ENCODE results near the gene RSF1.

The RSF1 gene

GRCh38 chr11:77789061-77789730 is 31.3 kb downstream of the RSF1 start:
- Mint-ChIP-seq H3K36me3 (ENCODE audit: low read depth) (peaks cover 30% of the 10 kb centered on the region), H3K27me3 (ENCODE audit: low read depth) (no peaks in the 10 kb centered on the region), H3K4me3 (no peak overlapping the region), H3K4me1 (ENCODE audit: low read depth) (peaks cover 23% of the 10 kb centered on the region), H3K9me3 (peaks cover 19% of the 10 kb centered on the region), H3K27ac (no peak overlapping the region)

- Mint-ChIP-seq H3K4me3 (no peak overlapping the region), H3K27me3 (ENCODE audit: low read depth) (no peaks in the 10 kb centered on the region), H3K36me3 (ENCODE audit: low read depth) (peaks cover 6% of the 10 kb centered on the region), H3K4me1 (ENCODE audit: low read depth) (peaks cover 17% of the 10 kb centered on the region), H3K27ac (no peak overlapping the region), H3K9me3 (no peaks in the 10 kb centered on the region)
Measured at GRCh38 chr11:77784572-77784971, 36.0 kb downstream of the RSF1 start.

GRCh38 chr11:77783025-77783424 is 37.5 kb downstream of the RSF1 start:
- Mint-ChIP-seq H3K36me3 (ENCODE audit: low read depth) (peaks cover 4% of the 10 kb centered on the region), H3K27me3 (ENCODE audit: low read depth) (no peaks in the 10 kb centered on the region), H3K27ac (no peak overlapping the region), H3K4me3 (no peak overlapping the region), H3K9me3 (no peaks in the 10 kb centered on the region), H3K4me1 (ENCODE audit: low read depth) (peaks cover 6% of the 10 kb centered on the region)

- no peak overlapping the region for H3K27ac Mint-ChIP-seq
- H3K36me3 Mint-ChIP-seq (ENCODE audit: low read depth), result peaks cover 1% of the 10 kb centered on the region
- H3K9me3 Mint-ChIP-seq, result no peaks in the 10 kb centered on the region
- no peak overlapping the region for H3K4me3 Mint-ChIP-seq
- H3K4me1 Mint-ChIP-seq (ENCODE audit: low read depth), result peaks cover 1% of the 10 kb centered on the region
- H3K27me3 Mint-ChIP-seq (ENCODE audit: low read depth), result no peaks in the 10 kb centered on the region
Measured at GRCh38 chr11:77779935-77780334, 40.6 kb downstream of the RSF1 start.

GRCh38 chr11:77778549-77778948 is 42.0 kb downstream of the RSF1 start:
- no peak overlapping the region for H3K4me3 Mint-ChIP-seq
- H3K4me1 Mint-ChIP-seq (ENCODE audit: low read depth), result peaks cover 1% of the 10 kb centered on the region
- H3K9me3 Mint-ChIP-seq, result no peaks in the 10 kb centered on the region
- peaks cover 5% of the 10 kb centered on the region for H3K36me3 Mint-ChIP-seq (ENCODE audit: low read depth)
- H3K27ac Mint-ChIP-seq, result no peak overlapping the region
- no peaks in the 10 kb centered on the region for H3K27me3 Mint-ChIP-seq (ENCODE audit: low read depth)

GRCh38 chr11:77778118-77778517 is 42.4 kb downstream of the RSF1 start:
- peaks cover 5% of the 10 kb centered on the region for H3K36me3 Mint-ChIP-seq (ENCODE audit: low read depth)
- H3K27me3 Mint-ChIP-seq (ENCODE audit: low read depth), result no peaks in the 10 kb centered on the region
- peaks cover 1% of the 10 kb centered on the region for H3K4me1 Mint-ChIP-seq (ENCODE audit: low read depth)
- no peaks in the 10 kb centered on the region for H3K9me3 Mint-ChIP-seq
- H3K27ac Mint-ChIP-seq, result no peak overlapping the region
- no peak overlapping the region for H3K4me3 Mint-ChIP-seq

- peaks cover 5% of the 10 kb centered on the region for H3K36me3 Mint-ChIP-seq (ENCODE audit: low read depth)
- H3K27ac Mint-ChIP-seq, result no peak overlapping the region
- H3K4me3 Mint-ChIP-seq, result no peak overlapping the region
- no peaks in the 10 kb centered on the region for H3K9me3 Mint-ChIP-seq
- no peaks in the 10 kb centered on the region for H3K27me3 Mint-ChIP-seq (ENCODE audit: low read depth)
- H3K4me1 Mint-ChIP-seq (ENCODE audit: low read depth), result peaks cover 4% of the 10 kb centered on the region
Measured at GRCh38 chr11:77776455-77776854, 44.1 kb downstream of the RSF1 start.

GRCh38 chr11:77775936-77776335 is 44.6 kb downstream of the RSF1 start:
- Mint-ChIP-seq H3K27me3 (ENCODE audit: low read depth) (no peaks in the 10 kb centered on the region), H3K4me1 (ENCODE audit: low read depth) (peaks cover 9% of the 10 kb centered on the region), H3K4me3 (no peak overlapping the region), H3K27ac (no peak overlapping the region), H3K9me3 (no peaks in the 10 kb centered on the region), H3K36me3 (ENCODE audit: low read depth) (peaks cover 5% of the 10 kb centered on the region)

- H3K4me3 Mint-ChIP-seq, result no peak overlapping the region
- no peaks in the 10 kb centered on the region for H3K9me3 Mint-ChIP-seq
- H3K27me3 Mint-ChIP-seq (ENCODE audit: low read depth), result no peaks in the 10 kb centered on the region
- H3K27ac Mint-ChIP-seq, result no peak overlapping the region
- H3K4me1 Mint-ChIP-seq (ENCODE audit: low read depth), result peaks cover 10% of the 10 kb centered on the region
- peaks cover 4% of the 10 kb centered on the region for H3K36me3 Mint-ChIP-seq (ENCODE audit: low read depth)
Measured at GRCh38 chr11:77771135-77771534, 49.4 kb downstream of the RSF1 start.

GRCh38 chr11:77770629-77771028 is 49.9 kb downstream of the RSF1 start:
- peaks cover 10% of the 10 kb centered on the region for H3K4me1 Mint-ChIP-seq (ENCODE audit: low read depth)
- H3K27me3 Mint-ChIP-seq (ENCODE audit: low read depth), result no peaks in the 10 kb centered on the region
- no peak overlapping the region for H3K4me3 Mint-ChIP-seq
- peaks cover 4% of the 10 kb centered on the region for H3K36me3 Mint-ChIP-seq (ENCODE audit: low read depth)
- H3K27ac Mint-ChIP-seq, result no peak overlapping the region
- H3K9me3 Mint-ChIP-seq, result no peaks in the 10 kb centered on the region

- peaks cover 11% of the 10 kb centered on the region for H3K36me3 Mint-ChIP-seq (ENCODE audit: low read depth)
- peaks cover 5% of the 10 kb centered on the region for H3K4me1 Mint-ChIP-seq (ENCODE audit: low read depth)
- H3K27me3 Mint-ChIP-seq (ENCODE audit: low read depth), result no peaks in the 10 kb centered on the region
- no peak overlapping the region for H3K4me3 Mint-ChIP-seq
- no peaks in the 10 kb centered on the region for H3K9me3 Mint-ChIP-seq
- H3K27ac Mint-ChIP-seq, result no peak overlapping the region
Measured at GRCh38 chr11:77762426-77762825, 58.1 kb downstream of the RSF1 start.

- Mint-ChIP-seq H3K36me3 (ENCODE audit: low read depth) (peaks cover 11% of the 10 kb centered on the region), H3K9me3 (no peaks in the 10 kb centered on the region), H3K27me3 (ENCODE audit: low read depth) (no peaks in the 10 kb centered on the region), H3K4me3 (no peak overlapping the region), H3K27ac (no peak overlapping the region), H3K4me1 (ENCODE audit: low read depth) (peaks cover 5% of the 10 kb centered on the region)
Measured at GRCh38 chr11:77761491-77761890, 59.0 kb downstream of the RSF1 start.

- Mint-ChIP-seq H3K36me3 (ENCODE audit: low read depth) (peaks cover 11% of the 10 kb centered on the region), H3K27me3 (ENCODE audit: low read depth) (no peaks in the 10 kb centered on the region), H3K4me1 (ENCODE audit: low read depth) (peaks cover 2% of the 10 kb centered on the region), H3K9me3 (no peaks in the 10 kb centered on the region), H3K4me3 (no peak overlapping the region), H3K27ac (no peak overlapping the region)
Measured at GRCh38 chr11:77758331-77758730, 62.2 kb downstream of the RSF1 start.

GRCh38 chr11:77753230-77753629 is 67.3 kb downstream of the RSF1 start:
- peaks cover 9% of the 10 kb centered on the region for H3K36me3 Mint-ChIP-seq (ENCODE audit: low read depth)
- H3K4me3 Mint-ChIP-seq, result no peak overlapping the region
- H3K9me3 Mint-ChIP-seq, result no peaks in the 10 kb centered on the region
- no peaks in the 10 kb centered on the region for H3K27me3 Mint-ChIP-seq (ENCODE audit: low read depth)
- H3K4me1 Mint-ChIP-seq (ENCODE audit: low read depth), result no peaks in the 10 kb centered on the region
- no peak overlapping the region for H3K27ac Mint-ChIP-seq

GRCh38 chr11:77752516-77752915 is 68.0 kb downstream of the RSF1 start:
- H3K36me3 Mint-ChIP-seq (ENCODE audit: low read depth), result peaks cover 9% of the 10 kb centered on the region
- no peaks in the 10 kb centered on the region for H3K9me3 Mint-ChIP-seq
- H3K4me1 Mint-ChIP-seq (ENCODE audit: low read depth), result no peaks in the 10 kb centered on the region
- no peaks in the 10 kb centered on the region for H3K27me3 Mint-ChIP-seq (ENCODE audit: low read depth)
- H3K4me3 Mint-ChIP-seq, result no peak overlapping the region
- no peak overlapping the region for H3K27ac Mint-ChIP-seq
